ENCODE results near the gene ASPG. TPM values are rescaled to one million over a fixed set of nuclear protein-coding genes. Genes with fewer than 3 reads are reported as not detected.

Gene ASPG
- total RNA-seq, 1 experiment from 2014 or later, result not detected

DNA sequence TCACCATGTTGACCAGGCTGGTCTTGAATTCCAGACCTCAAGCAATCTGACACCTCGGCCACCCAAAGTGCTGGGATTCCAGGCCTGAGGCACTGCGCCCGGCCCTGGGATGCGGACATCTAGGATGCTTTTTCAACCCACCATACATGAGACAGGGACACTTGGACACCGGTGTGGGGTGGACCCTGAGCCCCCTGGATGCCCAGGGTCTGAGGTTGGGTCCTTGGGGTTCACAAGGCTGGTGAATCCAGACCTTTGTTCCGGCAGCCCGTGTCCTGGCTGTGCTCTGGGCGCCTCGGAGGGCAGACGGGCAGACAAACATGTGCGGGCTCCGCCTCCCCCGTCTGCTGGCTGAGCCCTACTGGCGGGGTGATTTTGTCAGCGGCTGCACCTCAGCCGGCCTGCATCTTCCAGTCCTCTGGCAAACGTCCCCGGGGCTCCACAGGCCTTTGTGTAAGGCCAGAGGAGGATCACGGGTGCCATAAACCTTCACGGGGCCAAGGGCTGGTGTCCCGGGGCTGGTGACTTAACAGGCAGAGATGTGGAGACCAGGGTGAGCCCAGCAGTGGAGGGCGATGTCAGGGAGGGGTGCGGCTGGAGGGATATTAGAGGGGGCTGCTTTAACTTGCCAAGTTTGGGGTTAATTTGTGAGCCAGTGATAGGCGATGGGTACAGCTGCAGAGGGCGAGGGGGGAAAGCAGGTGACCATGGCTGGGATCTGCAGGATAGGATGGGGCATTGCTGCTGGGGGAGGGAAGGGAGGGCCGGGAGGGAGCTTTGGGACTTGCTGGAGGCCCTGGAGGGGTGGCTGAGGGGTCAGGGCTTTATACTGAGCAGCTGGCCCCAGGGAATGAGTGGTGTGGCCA is 5.8 kb downstream of the ASPG start:
- no peak for DNase-seq (ENCODE audit: low spot score)
- in situ Hi-C loops (cut with HindIII; ENCODE audit: low sequenced_read_pairs), result no loop called here

DNA sequence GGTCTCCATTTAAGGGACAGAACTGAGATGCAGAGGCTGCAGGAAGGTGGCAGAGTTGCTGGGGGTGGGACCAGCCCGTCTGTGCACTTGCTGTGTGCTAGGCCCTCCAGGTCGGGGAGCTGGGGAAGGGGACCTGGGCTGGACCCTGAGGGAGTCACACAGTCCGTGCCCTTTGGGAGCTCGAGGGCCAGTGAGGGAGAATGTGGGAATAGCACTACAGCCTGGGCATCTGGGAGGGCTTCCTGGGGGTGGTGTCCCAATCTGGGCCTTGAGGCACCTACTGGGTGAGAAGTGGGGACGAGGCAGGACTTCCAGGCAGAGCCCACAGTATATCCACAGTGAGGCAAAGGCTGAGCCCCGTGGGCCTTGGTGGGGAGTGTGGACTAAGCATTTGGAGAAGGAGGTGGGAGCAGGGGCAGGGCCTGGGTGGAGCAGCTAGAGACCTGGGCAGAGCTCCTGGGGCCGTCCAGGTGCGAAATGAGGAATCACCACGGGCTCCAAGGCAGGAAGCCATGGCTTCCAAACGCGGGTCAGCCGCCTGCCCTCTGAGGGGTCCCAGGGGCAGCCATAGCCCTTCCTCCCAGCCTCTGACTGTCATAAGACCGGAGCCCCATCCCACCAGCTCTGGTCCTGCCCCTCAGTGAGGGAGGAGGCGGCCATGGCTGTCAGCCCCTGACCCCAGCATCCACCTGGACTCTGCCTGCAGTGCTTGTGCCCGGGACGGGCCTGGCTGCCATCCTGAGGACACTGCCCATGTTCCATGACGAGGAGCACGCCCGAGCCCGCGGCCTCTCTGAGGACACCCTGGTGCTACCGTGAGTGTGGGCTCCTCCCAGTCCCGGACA is 6.6 kb downstream of the ASPG start:
- DNase-seq (ENCODE audit: low spot score), result no peak
- in situ Hi-C loops (cut with HindIII; ENCODE audit: low sequenced_read_pairs), result no loop called here

DNA sequence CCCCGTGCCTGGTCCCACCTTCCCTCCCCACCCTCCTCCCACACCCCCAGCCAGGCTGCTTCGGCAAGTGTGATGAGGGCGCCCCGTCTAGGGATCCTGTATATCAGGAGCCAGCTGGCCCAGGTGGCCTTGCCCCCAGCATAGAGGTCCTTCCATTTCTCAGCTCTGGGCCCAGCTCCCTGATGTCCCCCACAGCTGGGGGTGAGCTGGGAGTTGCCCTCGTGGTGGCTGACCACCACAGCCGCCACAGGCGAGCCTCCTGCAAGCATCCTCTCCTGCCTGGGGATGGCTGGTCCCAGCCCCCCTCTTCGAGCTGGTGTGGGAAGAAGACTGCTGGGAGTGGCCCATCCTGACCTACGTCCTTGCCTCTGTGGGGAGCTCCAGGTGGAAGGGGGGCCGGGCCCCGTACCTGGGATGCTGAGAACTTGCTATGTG is 7.4 kb downstream of the ASPG start:
- DNase-seq (ENCODE audit: low spot score), result no peak
- in situ Hi-C loops (cut with HindIII; ENCODE audit: low sequenced_read_pairs), result no loop called here

DNA sequence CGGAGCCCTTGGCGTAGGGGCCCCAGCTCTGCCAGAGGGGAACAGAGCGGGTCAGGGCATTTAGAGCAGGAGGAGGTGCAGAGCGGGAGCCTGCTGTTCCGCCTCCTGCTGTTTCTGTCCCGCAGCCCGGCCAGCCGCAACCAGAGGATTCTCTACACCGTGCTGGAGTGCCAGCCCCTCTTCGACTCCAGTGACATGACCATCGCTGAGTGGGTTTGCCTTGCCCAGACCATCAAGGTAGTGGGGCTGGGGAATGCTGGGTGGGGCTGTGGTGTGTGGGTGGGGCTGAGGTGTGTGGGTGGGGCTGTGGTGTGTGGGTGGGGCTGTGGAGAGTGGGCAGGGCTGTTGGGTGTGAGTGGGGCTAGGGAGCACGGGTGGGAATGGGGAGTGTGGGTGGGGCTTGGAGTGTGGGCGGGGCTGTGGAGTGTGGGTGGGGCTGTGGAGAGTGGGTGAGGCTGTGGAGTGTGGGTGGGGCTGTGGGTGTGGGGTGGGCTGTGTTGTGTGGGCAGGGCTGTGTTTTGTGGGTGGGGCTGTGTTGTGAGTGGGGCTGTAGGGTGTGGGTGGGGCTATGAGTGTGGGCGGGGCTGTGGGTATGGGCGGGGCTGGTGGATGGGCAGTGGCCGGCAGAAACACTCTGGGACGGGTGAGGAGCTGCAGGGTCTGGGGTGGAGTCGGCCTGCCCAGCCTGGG is 8.0 kb downstream of the ASPG start:
- DNase-seq (ENCODE audit: low spot score), result no peak
- in situ Hi-C loops (cut with HindIII; ENCODE audit: low sequenced_read_pairs), result no loop called here

DNA sequence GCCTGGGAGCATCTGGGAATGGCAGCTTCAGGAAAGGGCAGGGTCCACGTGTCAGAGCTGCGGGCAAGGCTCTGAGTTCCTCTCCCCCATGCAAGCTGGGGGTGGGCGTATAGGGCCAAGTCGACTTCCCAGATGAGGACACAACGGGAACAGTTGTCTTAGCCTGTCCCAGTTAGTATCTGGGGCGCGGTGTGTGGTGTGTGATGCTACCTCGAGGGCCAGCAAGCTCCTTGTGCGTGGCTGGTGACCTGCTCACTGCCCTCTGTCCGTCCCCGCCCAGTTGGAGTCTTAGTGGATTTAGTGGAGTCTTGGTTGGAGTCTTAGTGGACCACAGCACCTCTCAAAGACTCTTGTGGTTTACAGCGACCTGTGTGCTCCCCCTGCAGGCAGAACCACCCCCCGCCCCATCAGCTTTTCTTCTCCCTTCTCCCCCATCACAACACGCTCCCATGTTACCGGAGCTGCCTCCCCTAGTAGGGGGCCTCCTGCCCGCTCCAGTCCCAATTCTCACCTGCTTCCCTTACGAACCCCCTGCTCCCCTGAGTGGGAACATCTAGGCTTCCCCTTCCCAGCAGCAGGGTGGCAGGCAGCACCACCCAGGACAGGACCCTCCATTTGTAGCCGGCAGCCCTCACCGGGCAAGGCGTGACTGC is 8.7 kb downstream of the ASPG start:
- in situ Hi-C loops (cut with HindIII; ENCODE audit: low sequenced_read_pairs), result no loop called here

DNA sequence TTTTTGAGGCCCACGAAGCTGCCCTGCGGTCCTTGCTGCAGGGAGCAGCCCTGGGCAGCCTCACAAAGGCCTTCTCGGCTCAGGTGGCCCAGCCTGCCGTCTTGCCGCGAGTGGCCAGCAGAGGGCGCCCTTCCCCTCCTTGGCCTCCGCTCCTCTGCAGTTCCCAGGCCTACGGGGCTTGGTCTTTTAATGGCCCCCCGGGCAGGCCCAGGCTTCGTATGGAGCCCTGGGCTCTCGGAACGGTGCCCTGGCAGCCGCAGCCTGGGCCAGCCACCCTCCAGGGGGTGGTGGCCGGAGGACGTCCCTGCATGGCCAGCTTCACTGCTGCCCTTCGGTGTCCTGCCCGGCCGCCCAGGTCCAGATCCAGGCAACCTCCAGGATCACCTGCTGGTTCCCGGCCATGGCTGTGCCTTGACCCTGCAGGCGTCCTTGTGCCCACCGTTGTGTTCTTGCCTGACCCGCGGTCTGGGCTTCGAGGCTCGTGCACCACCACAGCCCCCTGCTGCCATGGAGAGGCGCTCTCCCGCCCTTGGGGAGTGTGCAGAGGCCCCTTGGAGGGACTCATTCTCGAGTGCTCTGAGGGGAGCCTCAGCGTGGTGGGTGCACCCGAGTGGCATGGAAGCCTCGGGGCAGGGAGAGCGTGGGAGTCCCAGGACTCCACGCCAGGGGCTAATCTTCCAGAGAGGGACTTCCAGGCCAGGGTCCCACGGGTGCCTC is 9.4 kb downstream of the ASPG start:
- in situ Hi-C loops (cut with HindIII; ENCODE audit: low sequenced_read_pairs), result no loop called here

More for the DNA sequence above, 8.7 kb downstream of the ASPG start:
- DNase-seq (ENCODE audit: low spot score), result no peak

DNA sequence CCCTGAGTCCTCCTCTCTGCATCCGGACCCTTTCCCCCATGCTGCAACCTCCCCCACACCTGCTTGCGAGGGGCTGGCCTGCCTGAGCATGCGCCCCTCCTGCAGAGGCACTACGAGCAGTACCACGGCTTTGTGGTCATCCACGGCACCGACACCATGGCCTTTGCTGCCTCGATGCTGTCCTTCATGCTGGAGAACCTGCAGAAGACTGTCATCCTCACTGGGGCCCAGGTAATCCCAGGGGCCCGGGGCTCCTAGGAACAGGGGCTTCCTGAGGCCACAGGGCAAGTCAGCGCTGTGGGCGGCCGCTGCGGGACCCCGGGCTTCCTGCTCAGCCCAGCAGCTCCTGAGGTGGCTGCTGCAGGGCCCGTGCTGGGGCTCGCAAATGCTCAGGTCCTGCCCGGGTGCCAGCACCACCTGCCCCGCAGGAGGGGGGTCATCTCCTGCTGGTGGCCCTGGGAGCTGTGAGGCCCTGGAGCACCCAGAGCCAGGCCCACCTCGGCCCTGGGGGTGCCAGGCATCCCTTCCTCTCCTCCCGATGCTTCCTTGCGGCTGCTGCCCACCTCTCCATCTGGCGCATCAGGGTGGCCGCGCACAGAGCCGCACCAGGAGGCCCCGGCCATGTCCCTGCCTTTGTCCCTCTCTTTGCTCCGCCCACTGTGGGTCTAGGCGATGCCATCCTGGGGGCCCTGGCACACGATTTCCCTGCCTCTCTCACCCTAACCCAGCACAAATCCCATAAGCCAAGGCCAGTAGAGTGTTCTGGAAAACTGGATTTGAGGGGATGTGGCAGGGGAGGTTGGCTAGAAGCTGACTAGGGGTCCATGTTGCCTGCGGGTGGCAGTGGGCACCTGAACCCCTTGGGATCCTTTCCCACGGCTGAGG is 10.2 kb downstream of the ASPG start:
- no peak for DNase-seq (ENCODE audit: low spot score)
- in situ Hi-C loops (cut with HindIII; ENCODE audit: low sequenced_read_pairs), result no loop called here

More for the DNA sequence above, 9.4 kb downstream of the ASPG start:
- peak; percentile 25 for DNase-seq (ENCODE audit: low spot score)

DNA sequence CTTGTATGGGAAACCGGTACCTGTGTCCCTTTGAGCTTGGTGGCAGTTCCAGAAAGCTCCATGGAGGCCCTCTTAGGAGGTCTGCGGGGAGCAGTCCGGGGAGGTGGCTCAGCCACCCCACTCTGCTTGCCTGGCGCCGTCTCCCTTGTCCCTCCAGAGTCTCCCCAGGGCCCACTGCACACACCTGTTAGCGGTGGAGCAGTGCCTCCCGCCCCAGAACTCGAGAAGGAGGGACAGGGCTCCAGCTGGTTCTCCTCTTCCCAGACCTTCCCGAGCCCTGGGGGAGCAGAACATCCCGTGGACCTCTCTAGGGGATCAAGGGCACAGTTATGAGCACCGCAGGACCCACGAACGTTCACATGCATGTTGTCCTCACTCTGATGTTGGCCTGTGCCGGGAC is 10.8 kb downstream of the ASPG start:
- in situ Hi-C loops (cut with HindIII; ENCODE audit: low sequenced_read_pairs), result no loop called here

DNA sequence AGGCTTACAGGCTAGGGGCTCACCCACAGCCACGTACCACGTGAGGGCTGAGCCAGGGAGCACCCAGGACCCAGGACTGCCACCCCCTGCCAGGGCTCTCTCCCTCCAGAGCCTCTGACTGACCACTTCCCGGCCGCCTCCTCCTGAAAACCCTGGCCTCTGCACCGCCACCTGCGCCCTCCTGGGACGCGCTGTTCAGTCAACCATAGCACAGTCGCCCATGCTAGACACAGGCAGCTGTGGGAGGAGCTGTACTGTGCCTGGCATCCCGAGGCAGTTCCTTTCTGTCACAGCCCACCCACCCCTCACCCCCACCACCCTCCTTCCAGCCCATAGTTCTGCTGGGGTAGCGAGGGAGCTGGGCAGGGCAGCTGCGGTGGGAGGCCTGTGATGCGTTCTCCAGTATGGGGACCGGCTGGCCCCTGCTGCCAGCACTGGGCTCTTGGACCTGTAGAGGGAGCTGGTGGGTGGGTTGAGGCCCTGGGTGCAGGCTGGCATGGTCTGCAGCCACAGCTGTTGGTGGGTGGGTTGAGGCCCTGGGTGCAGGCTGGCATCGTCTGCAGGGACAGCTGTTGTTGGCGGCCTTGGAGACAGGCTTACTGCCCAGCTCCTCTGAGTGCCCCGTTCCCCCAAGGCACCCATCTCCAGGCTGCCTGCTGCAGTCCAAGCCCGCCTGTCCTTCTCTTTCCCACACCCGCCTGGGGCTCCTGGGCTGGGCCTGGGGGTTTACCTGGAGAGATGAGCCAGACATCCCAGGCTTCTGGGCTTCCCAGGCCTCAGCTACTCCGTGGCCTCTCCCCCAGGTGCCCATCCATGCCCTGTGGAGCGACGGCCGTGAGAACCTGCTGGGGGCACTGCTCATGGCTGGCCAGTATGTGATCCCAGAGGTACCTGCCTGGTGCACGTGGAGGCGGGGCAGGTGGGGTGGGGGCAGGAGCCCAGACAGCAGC is 11.5 kb downstream of the ASPG start:
- no peak for DNase-seq (ENCODE audit: low spot score)
- in situ Hi-C loops (cut with HindIII; ENCODE audit: low sequenced_read_pairs), result no loop called here

More for the DNA sequence above, 10.8 kb downstream of the ASPG start:
- no peak for DNase-seq (ENCODE audit: low spot score)

DNA sequence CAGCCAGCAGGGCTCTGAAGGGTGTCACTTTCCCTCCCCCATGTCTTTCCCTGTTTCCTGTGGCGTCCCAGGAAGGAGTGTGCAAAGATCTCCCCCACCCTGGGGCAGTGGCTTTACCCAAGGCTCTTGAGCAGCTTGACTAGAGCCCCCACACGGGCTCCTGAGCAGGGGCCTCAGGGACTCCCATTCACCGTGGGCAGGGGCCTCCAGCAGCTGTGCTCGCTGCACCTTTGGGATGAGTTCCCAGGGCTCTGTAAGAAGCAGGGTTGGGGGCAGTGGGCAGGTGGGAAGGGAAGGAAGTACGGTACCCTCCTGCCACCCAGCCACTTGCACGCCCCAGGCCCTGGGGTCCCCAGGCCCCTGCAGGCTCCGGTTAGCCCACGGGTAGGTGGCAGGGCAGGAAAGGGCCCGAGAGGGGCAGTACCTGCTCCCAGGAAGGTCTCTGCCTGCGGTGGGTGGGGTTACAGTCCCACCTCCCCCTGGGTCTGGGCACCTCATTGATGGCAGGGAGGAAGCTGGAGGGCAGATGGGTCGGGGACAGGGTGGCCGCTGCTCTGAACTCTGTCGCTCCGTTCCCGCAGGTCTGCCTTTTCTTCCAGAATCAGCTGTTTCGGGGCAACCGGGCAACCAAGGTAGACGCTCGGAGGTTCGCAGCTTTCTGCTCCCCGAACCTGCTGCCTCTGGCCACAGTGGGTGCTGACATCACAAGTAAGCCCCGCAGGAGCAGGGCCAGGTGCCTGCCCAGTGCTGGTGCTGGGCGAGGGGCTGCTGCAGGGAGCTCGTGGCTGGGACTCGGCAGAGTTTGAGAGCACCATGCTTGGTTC is 13.0 kb downstream of the ASPG start:
- no peak for DNase-seq (ENCODE audit: low spot score)
- in situ Hi-C loops (cut with HindIII; ENCODE audit: low sequenced_read_pairs), result no loop called here

DNA sequence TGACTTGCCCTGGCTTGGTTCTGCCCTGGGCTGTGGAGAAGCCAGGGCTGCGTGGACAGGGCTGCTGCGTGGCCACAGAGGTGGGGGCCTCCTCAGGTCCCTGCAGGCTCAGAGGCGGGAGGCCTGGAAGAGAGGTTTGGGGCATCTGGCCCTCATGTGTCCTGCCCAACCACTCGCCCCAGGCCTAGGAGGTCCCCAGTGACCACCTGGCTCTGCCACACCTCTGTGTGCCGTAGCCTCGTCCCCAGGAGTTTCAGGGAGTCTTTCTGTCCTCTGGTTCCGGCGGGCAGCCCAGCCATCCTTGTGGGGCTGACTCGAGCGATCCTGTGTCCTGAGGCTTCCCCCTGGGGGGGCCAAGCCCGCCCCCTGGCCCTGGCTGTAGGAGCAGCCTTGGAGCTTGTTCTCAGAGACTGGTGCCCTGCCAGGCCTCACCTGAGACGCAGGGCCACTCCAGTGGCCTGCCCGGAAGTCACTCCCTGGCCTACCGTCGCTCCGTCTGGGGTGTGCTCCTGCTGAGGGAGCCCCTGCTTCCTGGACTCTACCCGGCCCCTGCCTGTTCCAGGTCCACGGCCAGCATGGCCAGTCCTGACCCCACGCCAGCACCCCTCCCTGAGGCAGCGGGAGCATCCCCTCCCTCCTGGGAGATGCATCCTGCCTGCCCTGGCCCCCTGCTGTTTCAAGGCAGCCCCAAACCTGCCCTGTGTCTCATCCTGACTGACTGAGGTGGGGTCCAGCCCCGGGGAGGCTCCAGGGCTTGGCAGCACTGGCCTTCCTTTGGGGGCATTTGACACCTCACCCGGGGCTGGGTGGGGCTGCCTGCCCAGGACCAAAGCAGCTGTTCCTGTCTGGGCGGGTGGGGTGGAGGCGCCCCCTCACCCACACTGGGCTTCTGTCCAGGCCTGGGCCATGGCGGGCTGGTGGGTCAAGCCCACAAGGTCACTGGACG is 13.9 kb downstream of the ASPG start:
- in situ Hi-C loops (cut with HindIII; ENCODE audit: low sequenced_read_pairs), result no loop called here

DNA sequence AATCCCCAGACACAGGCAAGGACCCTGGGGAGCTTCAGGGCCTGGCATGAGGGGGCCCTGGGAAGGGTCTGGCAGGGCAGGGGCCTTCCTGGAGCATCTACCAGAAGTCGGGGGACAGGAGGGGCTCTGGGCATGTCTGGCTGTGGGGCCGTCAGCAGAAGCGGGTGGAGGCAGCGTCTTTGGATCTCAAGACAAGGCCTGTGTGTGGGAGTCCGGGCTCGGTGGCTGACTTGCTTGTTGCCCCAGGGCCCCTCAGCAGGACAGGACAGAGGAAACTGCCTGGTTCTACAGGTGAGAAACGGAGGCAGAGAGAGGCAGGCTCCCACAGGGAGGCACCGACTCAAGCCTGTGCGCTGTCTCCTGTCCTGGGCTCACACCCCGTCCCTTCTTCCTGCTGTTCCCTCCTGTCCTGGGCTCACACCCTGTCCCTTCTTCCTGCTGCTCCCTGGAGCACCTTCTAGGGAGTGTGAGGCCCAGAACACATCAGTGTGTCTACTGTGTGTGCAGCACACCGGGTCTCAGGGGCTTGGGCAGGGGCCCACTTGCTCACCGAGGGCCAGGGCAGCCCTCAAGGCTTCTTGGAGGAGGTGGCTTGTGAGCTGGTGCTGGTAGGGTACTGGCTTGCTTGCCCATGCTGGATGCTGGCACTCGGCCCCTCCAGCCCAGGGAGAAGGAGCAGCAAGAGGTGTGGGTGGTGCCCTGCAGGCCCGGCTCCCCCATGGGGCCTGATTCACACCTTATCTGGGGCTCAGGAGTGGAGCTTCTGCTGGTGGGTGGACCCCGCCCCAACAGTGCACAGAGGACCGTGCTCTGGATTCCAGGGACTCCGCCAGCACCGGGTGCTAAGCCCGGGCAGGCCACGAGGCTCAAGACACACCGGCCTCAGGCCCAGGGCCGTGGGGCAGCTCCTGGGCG is 14.9 kb downstream of the ASPG start:
- in situ Hi-C loops (cut with HindIII; ENCODE audit: low sequenced_read_pairs), result no loop called here
- no peak for DNase-seq (ENCODE audit: low spot score)

More for the DNA sequence above, 13.9 kb downstream of the ASPG start:
- no peak for DNase-seq (ENCODE audit: low spot score)

DNA sequence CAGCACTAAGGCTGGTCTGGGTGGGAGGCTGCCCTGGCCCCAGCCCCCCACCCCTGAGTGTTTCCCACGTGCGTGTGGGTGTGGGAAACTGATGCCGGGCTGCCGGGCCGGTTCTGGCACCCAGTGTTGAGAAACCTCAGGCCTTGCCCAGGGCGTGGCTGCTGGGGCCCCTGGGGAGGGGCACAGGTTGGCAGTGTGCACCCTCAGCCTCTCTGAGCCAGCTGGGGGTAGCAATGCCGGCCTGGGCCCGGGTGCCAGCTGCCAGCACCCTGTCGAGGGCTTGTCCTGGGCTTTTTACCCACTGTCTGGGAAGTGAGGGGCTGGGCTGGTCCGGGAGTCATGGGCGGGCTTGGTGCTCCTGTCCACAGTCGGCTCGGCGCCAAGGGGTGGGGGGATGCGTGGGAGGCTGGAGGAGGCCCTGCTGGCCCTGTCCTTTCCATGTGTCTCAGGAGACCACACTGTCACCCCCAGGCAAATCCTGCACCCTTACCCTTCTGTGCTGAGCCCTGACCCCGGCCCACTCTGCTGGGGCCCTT is 15.7 kb downstream of the ASPG start:
- in situ Hi-C loops (cut with HindIII; ENCODE audit: low sequenced_read_pairs), result no loop called here
- DNase-seq (ENCODE audit: low spot score), result no peak
